ENCODE results near the gene SIX4. TPM values are rescaled to one million over a fixed set of nuclear protein-coding genes. Genes with fewer than 3 reads are reported as not detected.

Gene SIX4
- total and polyA plus RNA-seq, 2 experiments from 2014 or later = 6.2 to 46.9 TPM

DNA sequence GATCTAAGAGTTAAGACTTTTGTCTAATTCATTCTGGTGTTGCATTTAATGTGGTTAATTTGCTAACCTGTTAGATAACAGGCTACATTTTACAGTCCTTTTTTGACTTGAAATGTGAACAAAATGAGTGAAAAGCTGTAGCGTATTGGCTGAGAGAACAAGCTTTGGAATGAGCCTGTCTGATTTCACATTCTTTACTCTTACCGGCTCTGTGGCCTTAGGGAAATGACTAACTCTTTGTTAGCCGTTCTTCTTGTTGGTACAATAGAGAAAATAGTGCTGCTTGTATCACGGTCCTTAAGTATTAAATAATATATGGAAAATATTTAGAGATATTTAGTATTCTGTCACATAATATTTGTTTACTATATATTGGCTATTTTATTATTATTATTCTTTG is 12.3 kb upstream of the SIX4 start (continued):
- TF ChIP-seq ZNF462 (CRISPR knock-in tag; IDR thresholded peaks at IDR 0.05) = no peak
- no peak for TF ChIP-seq EZH2phosphoT487 (IDR thresholded peaks at IDR 0.05; ENCODE audit: unreplicated experiment)
- TF ChIP-seq CREB1 (CRISPR knock-in tag; IDR thresholded peaks at IDR 0.05; ENCODE audit: low read depth) = no peak
- no peak for TF ChIP-seq JUNB (IDR thresholded peaks at IDR 0.05; ENCODE audit: unreplicated experiment)
- TF ChIP-seq ZNF114 (CRISPR knock-in tag; IDR thresholded peaks at IDR 0.05) = no peak
- no peak for TF ChIP-seq STAT1 (IDR thresholded peaks at IDR 0.05; ENCODE audit: unreplicated experiment)
- TF ChIP-seq, protein P1, sequence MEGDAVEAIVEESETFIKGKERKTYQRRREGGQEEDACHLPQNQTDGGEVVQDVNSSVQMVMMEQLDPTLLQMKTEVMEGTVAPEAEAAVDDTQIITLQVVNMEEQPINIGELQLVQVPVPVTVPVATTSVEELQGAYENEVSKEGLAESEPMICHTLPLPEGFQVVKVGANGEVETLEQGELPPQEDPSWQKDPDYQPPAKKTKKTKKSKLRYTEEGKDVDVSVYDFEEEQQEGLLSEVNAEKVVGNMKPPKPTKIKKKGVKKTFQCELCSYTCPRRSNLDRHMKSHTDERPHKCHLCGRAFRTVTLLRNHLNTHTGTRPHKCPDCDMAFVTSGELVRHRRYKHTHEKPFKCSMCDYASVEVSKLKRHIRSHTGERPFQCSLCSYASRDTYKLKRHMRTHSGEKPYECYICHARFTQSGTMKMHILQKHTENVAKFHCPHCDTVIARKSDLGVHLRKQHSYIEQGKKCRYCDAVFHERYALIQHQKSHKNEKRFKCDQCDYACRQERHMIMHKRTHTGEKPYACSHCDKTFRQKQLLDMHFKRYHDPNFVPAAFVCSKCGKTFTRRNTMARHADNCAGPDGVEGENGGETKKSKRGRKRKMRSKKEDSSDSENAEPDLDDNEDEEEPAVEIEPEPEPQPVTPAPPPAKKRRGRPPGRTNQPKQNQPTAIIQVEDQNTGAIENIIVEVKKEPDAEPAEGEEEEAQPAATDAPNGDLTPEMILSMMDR (conservative IDR thresholded peaks at IDR 0.05; ENCODE audit: low read depth in 2 of 2) = no peak
- TF ChIP-seq, protein P2, sequence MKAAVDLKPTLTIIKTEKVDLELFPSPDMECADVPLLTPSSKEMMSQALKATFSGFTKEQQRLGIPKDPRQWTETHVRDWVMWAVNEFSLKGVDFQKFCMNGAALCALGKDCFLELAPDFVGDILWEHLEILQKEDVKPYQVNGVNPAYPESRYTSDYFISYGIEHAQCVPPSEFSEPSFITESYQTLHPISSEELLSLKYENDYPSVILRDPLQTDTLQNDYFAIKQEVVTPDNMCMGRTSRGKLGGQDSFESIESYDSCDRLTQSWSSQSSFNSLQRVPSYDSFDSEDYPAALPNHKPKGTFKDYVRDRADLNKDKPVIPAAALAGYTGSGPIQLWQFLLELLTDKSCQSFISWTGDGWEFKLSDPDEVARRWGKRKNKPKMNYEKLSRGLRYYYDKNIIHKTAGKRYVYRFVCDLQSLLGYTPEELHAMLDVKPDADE (IDR thresholded peaks at IDR 0.05) = no peak
- no peak for TF ChIP-seq POLR2AphosphoS5 (IDR thresholded peaks at IDR 0.05; ENCODE audit: low read depth)
